BLaER1 (cell line): ENCODE data around the gene MBOAT2.

Experiments
- H3K27ac ChIP-seq: shearing (Covaris generic); formaldehyde crosslinking; 2 replicates; pipeline ENCODE4 v1.8.1; 2022
- H3K27me3 ChIP-seq: shearing (Covaris generic); formaldehyde crosslinking; 2 replicates; pipeline ENCODE4 v1.8.1; 2022
- H3K36me3 ChIP-seq: shearing (Covaris generic); formaldehyde crosslinking; 2 replicates; pipeline ENCODE4 v1.8.1; 2022
- H3K4me1 ChIP-seq: shearing (Covaris generic); formaldehyde crosslinking; 2 replicates; pipeline ENCODE4 v1.8.1; 2022
- H3K4me2 ChIP-seq: shearing (Covaris generic); formaldehyde crosslinking; 2 replicates; pipeline ENCODE4 v1.8.1; 2022
- H3K4me3 ChIP-seq: shearing (Covaris generic); formaldehyde crosslinking; 2 replicates; pipeline ENCODE4 v1.8.1; 2022
- H3K9ac ChIP-seq: shearing (Covaris generic); formaldehyde crosslinking; 2 replicates; pipeline ENCODE4 v1.8.1; 2022
- H3K9me3 ChIP-seq: shearing (Covaris generic); formaldehyde crosslinking; 2 replicates; pipeline ENCODE4 v1.8.1; 2022
- H4K20me1 ChIP-seq: shearing (Covaris generic); formaldehyde crosslinking; 2 replicates; pipeline ENCODE4 v1.8.1; 2022
- Cebpa-rat ChIP-seq: shearing (Covaris generic); IDR thresholded peaks from 2 replicates; pipeline ENCODE4 v1.8.1; 2022

Gene MBOAT2

GRCh38 chr2:8993902-8994278, 9.6 kb downstream of the MBOAT2 start:
- H3K9ac ChIP-seq, result no peak overlapping the region
- H3K4me3 ChIP-seq, result no peak overlapping the region
- no peaks in the 10 kb centered on the region for H4K20me1 ChIP-seq
- no peak for TF ChIP-seq Cebpa-rat
- no peaks in the 10 kb centered on the region for H3K27me3 ChIP-seq
- H3K4me1 ChIP-seq, result peaks cover 31% of the 10 kb centered on the region
- no peaks in the 10 kb centered on the region for H3K9me3 ChIP-seq
- no peaks in the 10 kb centered on the region for H3K36me3 ChIP-seq
- H3K4me2 ChIP-seq, result peak overlapping the region; percentile 29
- no peak overlapping the region for H3K27ac ChIP-seq

- Histone ChIP-seq H4K20me1 (no peaks in the 10 kb centered on the region), H3K27me3 (no peaks in the 10 kb centered on the region), H3K4me3 (no peak overlapping the region), H3K27ac (no peak overlapping the region), H3K4me2 (peak overlapping the region; percentile 29), H3K4me1 (peaks cover 26% of the 10 kb centered on the region), H3K9ac (no peak overlapping the region), H3K9me3 (no peaks in the 10 kb centered on the region), H3K36me3 (no peaks in the 10 kb centered on the region)
- no peak for TF ChIP-seq Cebpa-rat
Observed at GRCh38 chr2:8993196-8993901, 10.1 kb downstream of the MBOAT2 start.

GRCh38 chr2:8992643-8993042, 10.8 kb downstream of the MBOAT2 start:
- Histone ChIP-seq H4K20me1 (no peaks in the 10 kb centered on the region), H3K27me3 (no peaks in the 10 kb centered on the region), H3K9ac (no peak overlapping the region), H3K4me3 (no peak overlapping the region), H3K27ac (no peak overlapping the region), H3K36me3 (no peaks in the 10 kb centered on the region), H3K4me2 (no peak overlapping the region), H3K4me1 (peaks cover 22% of the 10 kb centered on the region), H3K9me3 (no peaks in the 10 kb centered on the region)
- TF ChIP-seq Cebpa-rat, result no peak

DNA sequence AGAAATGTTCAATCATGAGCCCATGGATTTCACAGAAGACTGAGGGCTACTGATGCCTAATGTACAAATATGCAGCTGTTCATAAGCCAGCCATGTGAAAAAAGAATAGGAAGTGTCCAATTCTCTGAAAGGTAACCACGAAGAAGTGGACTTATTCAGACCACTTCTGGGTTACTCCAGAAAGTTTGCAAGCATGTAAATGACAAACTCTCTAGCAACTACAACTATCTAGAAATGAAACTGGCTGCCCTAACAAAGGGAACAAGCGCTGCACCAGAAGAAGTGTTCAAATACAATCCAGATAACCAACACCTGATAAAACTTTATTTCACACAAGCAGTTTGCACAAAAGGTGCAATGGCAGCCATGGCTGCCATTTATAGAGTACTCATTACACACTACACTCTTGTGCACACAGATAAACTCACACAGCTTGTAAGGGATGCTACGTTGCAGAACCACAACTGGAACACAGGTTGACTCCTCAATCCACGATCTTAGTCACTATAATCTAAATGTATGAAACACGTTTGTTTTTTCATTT, 13.9 kb downstream of the MBOAT2 start:
- no peaks in the 10 kb centered on the region for H3K27me3 ChIP-seq
- H3K9me3 ChIP-seq, result peaks cover 7% of the 10 kb centered on the region; the same call in 1 of the 2 replicates
- no peaks in the 10 kb centered on the region for H3K36me3 ChIP-seq
- H3K4me2 ChIP-seq, result no peak overlapping the region
- H4K20me1 ChIP-seq, result no peaks in the 10 kb centered on the region
- H3K27ac ChIP-seq, result no peak overlapping the region
- H3K4me3 ChIP-seq, result no peak overlapping the region
- no peak for TF ChIP-seq Cebpa-rat
- H3K4me1 ChIP-seq, result peaks cover 34% of the 10 kb centered on the region
- no peak overlapping the region for H3K9ac ChIP-seq

GRCh38 chr2:8987410-8987809, 16.1 kb downstream of the MBOAT2 start:
- Histone ChIP-seq H3K4me3 (no peak overlapping the region), H3K4me1 (peaks cover 27% of the 10 kb centered on the region), H3K27ac (no peak overlapping the region), H3K27me3 (no peaks in the 10 kb centered on the region), H3K9ac (no peak overlapping the region), H3K36me3 (no peaks in the 10 kb centered on the region), H3K4me2 (no peak overlapping the region), H3K9me3 (peaks cover 7% of the 10 kb centered on the region; the same call in 1 of the 2 replicates), H4K20me1 (no peaks in the 10 kb centered on the region)
- no peak for TF ChIP-seq Cebpa-rat

DNA sequence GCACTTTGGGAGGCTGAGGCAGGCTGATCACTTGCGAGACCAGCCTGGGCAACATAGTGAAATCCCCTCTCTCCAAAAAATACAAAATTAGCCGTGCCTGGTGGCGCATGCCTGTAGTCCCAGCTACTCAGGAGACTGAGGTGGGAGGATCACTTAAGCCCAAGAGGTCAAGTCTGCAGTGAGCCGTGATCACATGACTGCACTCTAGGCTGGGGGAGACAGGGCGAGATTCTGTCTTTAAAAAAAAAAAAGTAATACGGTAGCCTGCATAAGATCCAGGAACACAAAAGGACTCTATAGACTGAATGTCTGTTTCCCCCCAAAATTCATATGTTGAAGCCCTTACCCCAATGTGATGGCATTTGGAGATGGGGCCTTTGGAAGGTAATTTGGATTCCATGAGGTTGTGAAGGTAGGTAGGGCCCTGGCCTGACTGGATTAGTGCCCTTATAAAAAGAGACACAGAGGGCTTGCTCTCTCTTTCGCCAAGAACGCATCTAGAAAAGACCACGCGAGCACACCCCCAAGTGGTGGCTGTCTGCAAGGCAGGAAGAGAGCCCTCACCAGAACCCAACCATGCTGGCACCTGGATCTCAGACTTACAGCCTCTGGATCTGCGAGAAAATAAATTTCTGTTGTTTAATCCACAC, 17.0 kb downstream of the MBOAT2 start:
- Histone ChIP-seq H3K27ac (no peak overlapping the region), H3K4me1 (peaks cover 27% of the 10 kb centered on the region), H3K36me3 (no peaks in the 10 kb centered on the region), H3K9ac (no peak overlapping the region), H3K4me3 (no peak overlapping the region), H3K9me3 (peaks cover 7% of the 10 kb centered on the region; the same call in 1 of the 2 replicates), H4K20me1 (no peaks in the 10 kb centered on the region), H3K27me3 (no peaks in the 10 kb centered on the region), H3K4me2 (no peak overlapping the region)
- TF ChIP-seq Cebpa-rat, result no peak

- Histone ChIP-seq H3K27ac (no peak overlapping the region), H3K4me2 (peak overlapping the region; percentile 58)
- TF ChIP-seq Cebpa-rat, result no peak
Observed at GRCh38 chr2:8985561-8986326, 17.7 kb downstream of the MBOAT2 start.

GRCh38 chr2:8984855-8985254, 18.6 kb downstream of the MBOAT2 start:
- Histone ChIP-seq H3K4me1 (peaks cover 27% of the 10 kb centered on the region), H3K4me3 (no peak overlapping the region), H3K27me3 (no peaks in the 10 kb centered on the region), H4K20me1 (no peaks in the 10 kb centered on the region), H3K9ac (peak overlapping the region; percentile 46; the same call in 1 of the 2 replicates), H3K4me2 (peak overlapping the region; percentile 58), H3K27ac (no peak overlapping the region), H3K9me3 (peaks cover 7% of the 10 kb centered on the region; the same call in 1 of the 2 replicates), H3K36me3 (no peaks in the 10 kb centered on the region)
- TF ChIP-seq Cebpa-rat, result no peak

More at GRCh38 chr2:8985561-8986326, 17.7 kb downstream of the MBOAT2 start:
- Histone ChIP-seq H4K20me1 (no peaks in the 10 kb centered on the region), H3K4me1 (peaks cover 27% of the 10 kb centered on the region), H3K9me3 (peaks cover 7% of the 10 kb centered on the region; the same call in 1 of the 2 replicates), H3K27me3 (no peaks in the 10 kb centered on the region), H3K4me3 (no peak overlapping the region), H3K36me3 (no peaks in the 10 kb centered on the region), H3K9ac (no peak overlapping the region)

DNA sequence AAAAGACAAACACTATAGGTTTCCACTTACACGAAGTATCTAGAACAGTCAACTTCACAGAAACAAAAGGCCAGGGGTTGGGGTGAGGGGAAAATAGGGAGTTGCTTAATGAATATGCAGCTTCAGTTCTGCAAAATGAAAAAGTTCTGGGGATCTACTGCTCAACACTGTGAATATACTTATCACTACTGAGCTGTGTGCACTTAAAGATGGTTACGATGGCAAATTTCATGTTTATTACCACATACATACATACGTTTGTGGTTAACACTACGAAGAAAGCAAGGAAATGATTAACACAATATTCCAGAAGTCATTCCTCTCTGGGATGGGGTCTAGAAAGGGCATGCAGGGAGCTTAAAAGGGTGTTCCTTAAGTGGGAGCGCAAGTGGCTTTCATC, 19.3 kb downstream of the MBOAT2 start:
- H3K27me3 ChIP-seq, result no peaks in the 10 kb centered on the region
- no peak overlapping the region for H3K4me3 ChIP-seq
- H4K20me1 ChIP-seq, result no peaks in the 10 kb centered on the region
- no peaks in the 10 kb centered on the region for H3K36me3 ChIP-seq
- no peak overlapping the region for H3K9ac ChIP-seq
- H3K4me1 ChIP-seq, result peaks cover 20% of the 10 kb centered on the region
- no peak overlapping the region for H3K27ac ChIP-seq
- no peak for TF ChIP-seq Cebpa-rat
- H3K9me3 ChIP-seq, result peaks cover 7% of the 10 kb centered on the region; the same call in 1 of the 2 replicates
- H3K4me2 ChIP-seq, result peak overlapping the region; percentile 58

- H3K4me2 ChIP-seq, result no peak overlapping the region
- H3K27me3 ChIP-seq, result no peaks in the 10 kb centered on the region
- H3K9ac ChIP-seq, result no peak overlapping the region
- TF ChIP-seq Cebpa-rat, result no peak
- H3K4me1 ChIP-seq, result peaks cover 19% of the 10 kb centered on the region
- peaks cover 7% of the 10 kb centered on the region; the same call in 1 of the 2 replicates for H3K9me3 ChIP-seq
- no peak overlapping the region for H3K27ac ChIP-seq
- no peaks in the 10 kb centered on the region for H3K36me3 ChIP-seq
- H4K20me1 ChIP-seq, result no peaks in the 10 kb centered on the region
- no peak overlapping the region for H3K4me3 ChIP-seq
Observed at GRCh38 chr2:8983571-8983970, 19.9 kb downstream of the MBOAT2 start.
